ENCODE results near the gene TTLL8.

- TF ChIP-seq CTCF (IDR thresholded peaks at IDR 0.05) (no peak), POLR2A (IDR thresholded peaks at IDR 0.05) (no peak)
These were observed 18.2 kb downstream of the TTLL8 start for GRCh38 chr22:50039669-50040443.
